AG04449 (cell line): ENCODE data around the gene RPS6KA1.

Experiments
- CTCF ChIA-PET: fragments of 350-600 bp; formaldehyde crosslinking; extraction: SDS; loops from one replicate; lab custom pipeline; 2021; ENCODE audit warnings: antibody characterized with exemption; lab: Yijun Ruan, JAX
- POLR2A ChIA-PET: fragments of 400-600, 350-600 bp; formaldehyde crosslinking; extraction: SDS; loops from one replicate; lab custom pipeline; 2020; ENCODE audit warnings: antibody characterized with exemption, inconsistent platforms; lab: Yijun Ruan, JAX
- DNase-seq: peaks from one replicate; pipeline ENCODE4 v3.0.0-alpha.2; 2010; ENCODE audit warnings: low read depth, low spot score
- H3K4me3 ChIP-seq: 2 replicates; pipeline ENCODE4 v1.5.1; 2011; ENCODE audit warnings: low read depth, mild to moderate bottlenecking, control low read depth, low read length
- CTCF ChIP-seq: IDR thresholded peaks from one replicate; pipeline ENCODE4 v1.5.1; 2011; ENCODE audit warnings: mild to moderate bottlenecking, moderate library complexity, low read length, control low read depth, inconsistent platforms; ENCODE audit not compliant: insufficient read depth; ENCODE audit errors: missing control alignments

Gene RPS6KA1

GRCh38 chr1:26578167-26578566 is 48.6 kb downstream of the RPS6KA1 start:
- ChIA-PET CTCF (interaction anchor here (2.0 kb wide), 1 partner anchor 24 kb away, joined by 9 read pairs; no protein-coding TSS in a partner anchor), POLR2A (no interaction called here)
- no peak for TF ChIP-seq CTCF
- H3K4me3 ChIP-seq = no peak overlapping the region
- DNase-seq = no peak

GRCh38 chr1:26579681-26580111 is 50.1 kb downstream of the RPS6KA1 start:
- POLR2A ChIA-PET = no interaction called here
- no peak overlapping the region for H3K4me3 ChIP-seq
- TF ChIP-seq CTCF = no peak
- no peak for DNase-seq
- CTCF ChIA-PET = interaction anchor here (2.0 kb wide), 1 partner anchor 22 kb away, joined by 9 read pairs; no protein-coding TSS in a partner anchor

- no peak for DNase-seq
- no peak for TF ChIP-seq CTCF
- H3K4me3 ChIP-seq = no peak overlapping the region
- ChIA-PET CTCF (interaction anchor here (2.0 kb wide), 2 partner anchors 22 kb away, joined by 6 to 9 read pairs; no protein-coding TSS in a partner anchor), POLR2A (no interaction called here)
Measured at GRCh38 chr1:26580116-26580515, 50.6 kb downstream of the RPS6KA1 start.

GRCh38 chr1:26581287-26581651 is 51.7 kb downstream of the RPS6KA1 start:
- H3K4me3 ChIP-seq = no peak overlapping the region
- CTCF ChIA-PET = interaction anchor here (1.2 to 5.2 kb wide), 6 partner anchors 8 to 207 kb away, joined by 3 to 20 read pairs (median 5); partner anchors contain the start of gene PIGV
- POLR2A ChIA-PET = interaction anchor here (1.0 kb wide), 1 partner anchor 218 kb away, joined by 3 read pairs; no protein-coding TSS in a partner anchor
- DNase-seq = no peak
- TF ChIP-seq CTCF = no peak

- H3K4me3 ChIP-seq = no peak overlapping the region
- no peak for TF ChIP-seq CTCF
- DNase-seq = no peak
- ChIA-PET POLR2A (interaction anchor here (1.0 kb wide), 1 partner anchor 217 kb away, joined by 3 read pairs; no protein-coding TSS in a partner anchor), CTCF (interaction anchor here (1.3 to 5.2 kb wide), 6 partner anchors 9 to 82 kb away, joined by 3 to 20 read pairs (median 4); no protein-coding TSS in a partner anchor)
Measured at GRCh38 chr1:26582053-26582835, 52.7 kb downstream of the RPS6KA1 start.

GRCh38 chr1:26582836-26583460 is 53.4 kb downstream of the RPS6KA1 start:
- TF ChIP-seq CTCF = no peak
- H3K4me3 ChIP-seq = no peak overlapping the region
- ChIA-PET CTCF (interaction anchor here (1.3 to 5.2 kb wide), 3 partner anchors 16 to 83 kb away, joined by 4 to 20 read pairs (median 5); no protein-coding TSS in a partner anchor), POLR2A (no interaction called here)
- DNase-seq = no peak
